GM21526 (cell line): ENCODE results near the gene HAS3.
"Not testable (repeated sequence)": the region's sequence is repeated elsewhere in the genome, so short reads cannot be mapped to it uniquely, and the experiment has no call there.

Source experiments
- ATAC-seq: cut with Tn5 transposase; IDR thresholded peaks from one replicate; pipeline ENCODE4 v1.9.1; 2021; ENCODE audit warnings: moderate library complexity; ENCODE audit not compliant: unreplicated experiment, low FRiP score

Gene HAS3, protein sequence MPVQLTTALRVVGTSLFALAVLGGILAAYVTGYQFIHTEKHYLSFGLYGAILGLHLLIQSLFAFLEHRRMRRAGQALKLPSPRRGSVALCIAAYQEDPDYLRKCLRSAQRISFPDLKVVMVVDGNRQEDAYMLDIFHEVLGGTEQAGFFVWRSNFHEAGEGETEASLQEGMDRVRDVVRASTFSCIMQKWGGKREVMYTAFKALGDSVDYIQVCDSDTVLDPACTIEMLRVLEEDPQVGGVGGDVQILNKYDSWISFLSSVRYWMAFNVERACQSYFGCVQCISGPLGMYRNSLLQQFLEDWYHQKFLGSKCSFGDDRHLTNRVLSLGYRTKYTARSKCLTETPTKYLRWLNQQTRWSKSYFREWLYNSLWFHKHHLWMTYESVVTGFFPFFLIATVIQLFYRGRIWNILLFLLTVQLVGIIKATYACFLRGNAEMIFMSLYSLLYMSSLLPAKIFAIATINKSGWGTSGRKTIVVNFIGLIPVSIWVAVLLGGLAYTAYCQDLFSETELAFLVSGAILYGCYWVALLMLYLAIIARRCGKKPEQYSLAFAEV

DNA sequence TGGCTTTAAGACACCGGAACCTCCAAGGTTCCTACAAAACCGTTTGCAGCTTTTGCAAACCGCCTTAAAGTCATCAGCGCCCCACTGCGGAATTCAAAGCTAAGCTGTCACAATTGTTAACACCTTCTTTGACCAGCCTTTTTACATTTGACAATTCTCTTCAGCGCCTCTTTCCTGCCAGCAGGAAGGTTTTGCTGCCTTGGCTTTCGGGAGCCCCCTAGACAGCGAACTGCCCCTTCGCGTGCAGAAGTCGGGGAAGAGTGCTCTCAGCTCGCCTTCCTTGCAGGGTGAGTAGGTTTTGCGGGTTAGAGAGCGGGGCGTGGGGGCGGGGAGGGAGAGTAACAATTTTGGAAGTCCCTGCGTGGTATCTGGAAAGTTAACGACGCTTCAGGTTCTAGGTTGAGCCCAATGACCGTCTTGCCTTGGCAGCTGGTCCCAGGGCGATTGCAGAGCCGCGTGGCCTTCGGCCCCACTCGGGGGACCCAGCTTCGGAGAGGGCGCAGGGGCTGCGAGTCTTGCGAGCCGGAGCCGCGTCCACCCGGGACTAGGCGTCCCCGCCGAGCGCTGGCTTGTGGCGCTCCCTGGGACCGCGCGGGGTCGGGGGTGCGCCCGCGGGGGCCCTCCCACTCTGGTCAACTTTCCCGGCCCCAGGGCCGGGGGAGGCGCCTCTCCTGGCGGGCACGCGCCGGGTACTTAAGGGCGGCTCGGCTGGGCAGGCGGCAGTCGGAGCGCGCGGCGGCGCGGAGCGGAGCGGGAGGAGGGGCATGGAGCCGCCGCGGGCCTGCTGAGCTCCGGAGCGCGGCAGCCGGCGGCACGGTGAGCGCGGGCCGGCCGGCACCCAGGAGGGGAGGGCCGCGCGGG is at the start of gene HAS3:
TSS of gene HAS3 (plus strand) at position 153 of the 861 bp plus-strand sequence. CDS start 3,743 bp downstream, outside the sequence.
- no peak for ATAC-seq

DNA sequence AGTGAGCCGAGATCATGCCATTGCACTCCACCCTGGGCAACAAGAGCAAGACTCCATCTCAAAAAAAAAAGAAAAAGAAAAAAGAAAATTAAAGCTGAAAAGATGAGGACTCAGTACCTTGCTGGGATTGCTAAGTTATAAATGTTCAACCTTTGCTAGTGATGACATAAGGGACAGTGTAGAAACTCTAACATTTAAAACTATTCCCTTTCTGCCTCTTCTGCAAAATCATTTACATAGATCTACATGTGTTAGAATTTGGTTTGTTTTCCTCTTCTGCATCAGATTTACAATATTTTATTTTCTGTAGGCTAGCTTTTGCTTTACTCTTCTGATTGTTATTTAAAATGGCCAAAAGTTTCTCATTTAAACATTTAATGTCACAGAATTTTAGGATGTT is 49.5 kb upstream of the HAS3 start:
- ATAC-seq, result no peak

DNA sequence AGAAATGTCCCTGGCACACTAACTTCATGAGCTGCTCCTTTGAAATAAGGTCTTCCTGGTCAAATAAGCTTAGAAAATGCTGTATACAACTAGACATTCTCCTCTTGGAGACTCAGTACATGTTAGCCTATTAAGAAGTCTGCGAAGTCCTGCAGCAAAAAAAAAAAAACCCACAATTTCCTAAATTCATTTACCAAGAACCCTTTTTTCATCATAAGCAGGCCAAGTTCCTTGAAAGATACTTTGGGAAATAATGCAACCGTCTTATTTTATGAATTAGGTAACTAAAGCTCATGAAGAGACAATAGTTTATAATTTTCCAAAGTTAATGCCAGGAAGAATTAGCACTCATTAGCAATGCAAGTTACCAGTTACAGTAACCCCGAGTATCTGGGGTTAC is 49.0 kb upstream of the HAS3 start:
- ATAC-seq, result no peak

DNA sequence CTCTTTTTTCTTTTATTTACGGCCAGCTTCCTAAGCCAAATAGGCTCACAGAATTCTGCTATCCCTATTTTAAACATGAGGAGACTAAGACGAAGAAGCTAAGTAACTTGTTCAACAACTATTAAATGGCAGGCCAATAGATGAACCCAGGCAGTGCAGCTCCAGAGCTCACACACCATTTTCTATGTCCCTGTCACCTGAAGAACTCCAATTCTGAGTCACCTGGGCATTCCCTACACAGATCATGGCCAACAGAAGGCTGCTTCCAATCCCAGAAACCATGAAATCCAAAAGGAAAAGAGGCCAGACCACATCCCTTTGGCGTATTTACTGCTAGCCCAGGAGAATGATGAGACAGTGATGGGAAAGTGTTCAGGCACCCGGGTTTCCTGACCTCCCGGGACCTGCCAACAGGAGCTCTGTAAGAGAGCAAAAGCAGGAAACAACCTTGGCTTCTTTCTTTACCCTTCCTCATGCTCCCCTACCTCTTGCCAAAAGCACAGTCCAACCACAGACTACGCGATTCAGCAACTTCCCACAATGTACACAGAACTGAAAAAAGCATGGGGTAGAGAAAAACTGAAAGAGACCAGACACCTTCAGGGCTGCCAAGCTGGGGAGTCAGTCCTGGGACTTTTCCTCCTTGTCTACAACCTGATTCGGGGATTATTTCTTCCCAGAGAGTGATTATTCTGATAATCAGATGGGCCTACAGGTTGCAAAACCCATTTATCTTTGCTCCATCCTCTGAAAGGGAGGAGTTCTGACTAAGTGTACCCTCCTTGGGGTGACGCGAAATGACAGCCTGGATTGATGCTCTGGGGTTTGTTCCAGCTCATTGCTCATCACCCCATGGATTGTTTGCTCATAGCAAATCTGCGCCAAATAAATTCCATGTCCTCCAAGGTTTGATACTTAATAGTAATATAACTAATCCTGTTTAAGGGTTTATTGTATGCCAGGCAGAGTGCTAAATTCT is 47.8 kb upstream of the HAS3 start:
- ATAC-seq, result no peak

DNA sequence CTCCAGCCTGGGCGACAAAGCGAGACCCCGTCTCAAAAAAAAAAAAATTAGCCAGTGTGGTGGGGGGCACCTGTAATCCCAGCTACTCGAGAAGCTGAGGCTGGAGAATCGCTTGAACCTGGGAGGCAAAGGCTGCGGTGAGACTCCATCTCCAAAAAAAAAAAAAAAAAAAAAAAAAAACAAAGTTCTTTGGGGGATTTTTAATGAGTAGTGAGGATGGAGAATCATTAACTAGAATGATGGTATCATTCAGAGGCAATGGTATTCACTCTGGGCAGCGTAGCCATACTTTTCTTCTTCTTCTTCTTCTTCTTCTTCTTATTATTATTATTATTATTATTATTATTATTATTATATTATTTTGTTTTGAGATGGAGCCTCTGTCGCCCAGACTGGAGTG is 42.0 kb upstream of the HAS3 start:
- ATAC-seq, result not testable (repeated sequence)

DNA sequence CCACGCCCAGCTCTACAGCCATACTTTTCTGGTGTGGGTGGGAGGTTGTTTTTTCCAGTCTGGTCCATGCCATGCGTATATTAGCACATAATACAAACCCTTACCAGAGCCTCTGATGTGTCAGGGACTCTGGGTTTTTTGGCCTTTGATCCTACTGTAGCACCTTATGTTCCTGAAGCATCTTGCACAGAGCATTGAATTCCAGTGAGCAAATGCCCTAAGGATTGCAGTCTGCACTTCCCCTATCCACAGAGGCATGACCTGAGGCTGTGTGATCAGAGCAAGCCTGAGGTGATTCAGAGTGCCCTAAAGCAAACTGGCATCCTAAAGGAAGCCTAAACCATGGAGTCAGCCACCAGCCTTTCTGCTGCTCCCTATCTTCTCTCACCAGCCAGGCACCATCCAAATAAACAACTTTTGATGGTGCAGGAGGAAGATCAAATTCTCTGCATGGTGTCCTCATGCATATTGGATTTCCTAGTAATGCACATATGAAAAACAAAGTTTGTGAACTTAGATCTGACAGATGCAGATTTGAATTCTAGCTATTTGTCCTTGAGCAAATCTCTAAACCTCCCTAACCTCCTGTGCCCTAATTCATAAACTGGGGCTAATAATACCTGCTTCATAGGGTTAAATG is 41.2 kb upstream of the HAS3 start:
- no peak for ATAC-seq

DNA sequence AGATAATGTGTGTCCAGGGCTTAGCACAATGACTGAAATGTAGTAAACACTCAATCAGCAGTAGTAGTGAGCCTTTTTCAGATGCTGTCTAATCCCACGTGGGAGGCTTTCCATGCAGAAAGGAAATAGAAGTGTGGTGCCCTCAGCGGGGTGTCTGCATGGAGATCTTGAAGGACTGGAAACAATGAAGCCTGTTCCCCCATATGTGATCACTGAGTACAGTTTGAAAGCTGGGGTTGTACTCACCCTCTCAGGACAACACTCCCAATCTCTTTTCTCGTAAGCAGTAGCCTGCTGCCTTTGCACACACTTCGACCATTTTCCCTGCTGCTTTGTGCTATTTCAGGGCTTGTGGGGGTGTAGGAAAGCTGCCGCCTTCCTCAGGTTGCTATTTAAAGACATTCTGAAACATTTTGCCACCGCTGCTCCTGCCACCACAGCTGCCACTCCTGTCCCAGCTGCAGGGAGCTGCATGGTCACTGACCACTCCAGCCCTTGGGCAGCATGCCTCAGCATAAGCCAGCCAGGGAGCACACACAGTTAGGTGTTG is 40.6 kb upstream of the HAS3 start:
- ATAC-seq, result no peak

DNA sequence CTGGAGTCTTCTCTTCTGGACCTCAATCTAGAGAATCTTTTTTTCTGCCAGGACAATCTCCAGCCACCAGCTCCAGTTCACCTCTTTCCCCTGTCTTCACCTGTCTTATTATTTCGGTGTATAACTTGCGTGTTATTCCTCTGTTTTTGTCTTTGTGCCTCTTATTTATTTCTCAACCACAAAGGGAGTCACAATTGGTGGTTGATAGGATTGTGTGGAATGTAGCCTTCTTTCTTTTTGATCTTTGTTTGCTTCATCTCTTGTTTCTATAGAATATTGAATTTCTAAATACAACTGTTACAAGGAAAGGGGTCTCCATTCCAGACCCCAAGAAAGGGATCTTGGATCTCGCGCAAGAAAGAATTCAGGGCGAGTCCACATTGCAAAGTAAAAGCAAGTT is 35.9 kb upstream of the HAS3 start:
- ATAC-seq, result no peak

DNA sequence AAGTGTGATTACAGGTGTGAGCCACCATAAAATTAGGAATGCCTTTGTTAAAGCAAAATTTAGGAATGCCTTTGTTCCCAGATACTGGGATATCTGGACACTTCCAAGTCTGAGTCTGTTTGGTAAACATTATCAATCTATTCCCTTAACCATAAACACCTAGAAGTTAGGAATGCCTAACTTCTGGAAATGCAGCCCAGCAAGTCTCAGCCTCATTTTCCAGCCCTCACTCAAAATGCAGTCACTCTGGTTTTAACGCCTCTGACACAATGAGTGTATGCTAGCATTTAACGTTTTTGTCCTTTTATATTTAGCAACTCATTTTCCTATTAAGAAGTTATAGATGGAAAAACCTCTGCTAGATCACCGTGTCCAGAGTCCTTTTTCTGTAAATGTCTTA is 34.4 kb upstream of the HAS3 start:
- no peak for ATAC-seq

DNA sequence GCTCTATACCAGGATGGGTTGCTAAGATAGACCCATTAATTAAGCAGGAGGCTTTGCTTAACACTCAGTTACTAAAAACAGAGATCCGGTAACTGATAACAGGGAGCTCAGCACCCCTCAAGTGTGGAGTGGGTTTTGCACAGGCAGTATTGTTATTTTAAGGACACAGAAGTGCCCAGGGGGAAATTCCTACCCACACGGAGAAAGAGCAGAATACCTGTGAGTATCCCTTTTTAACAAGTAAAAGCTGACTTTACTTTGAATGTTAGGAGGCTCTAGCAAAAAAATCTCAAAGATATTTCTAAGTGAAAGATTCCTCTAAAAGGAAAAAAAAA is 32.8 kb upstream of the HAS3 start:
- no peak for ATAC-seq

DNA sequence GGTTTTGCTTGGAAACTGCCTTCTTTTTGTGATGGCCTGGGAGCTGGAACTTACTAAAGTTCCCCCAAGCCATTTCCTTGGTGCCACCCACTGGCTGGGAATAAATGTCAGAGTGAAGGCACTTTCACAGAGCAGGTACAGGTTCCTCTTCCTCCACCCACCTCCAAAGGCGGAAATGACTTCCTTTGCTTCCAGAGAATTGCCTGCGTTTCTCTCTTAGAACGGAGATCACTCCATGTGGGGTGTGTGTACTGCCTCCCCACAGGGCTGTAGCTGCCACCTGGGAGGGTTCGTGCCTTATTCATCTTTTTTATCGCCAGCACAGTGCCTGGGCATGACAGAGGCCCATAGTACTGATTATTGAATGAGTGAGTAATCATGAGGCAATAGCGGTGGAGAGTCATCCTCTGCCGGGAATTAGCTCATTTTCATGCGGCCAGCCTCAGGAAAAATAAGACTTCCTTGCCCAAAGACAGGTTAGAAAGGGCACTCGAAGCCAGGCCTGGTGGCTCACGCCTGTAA is 32.2 kb upstream of the HAS3 start:
- no peak for ATAC-seq

DNA sequence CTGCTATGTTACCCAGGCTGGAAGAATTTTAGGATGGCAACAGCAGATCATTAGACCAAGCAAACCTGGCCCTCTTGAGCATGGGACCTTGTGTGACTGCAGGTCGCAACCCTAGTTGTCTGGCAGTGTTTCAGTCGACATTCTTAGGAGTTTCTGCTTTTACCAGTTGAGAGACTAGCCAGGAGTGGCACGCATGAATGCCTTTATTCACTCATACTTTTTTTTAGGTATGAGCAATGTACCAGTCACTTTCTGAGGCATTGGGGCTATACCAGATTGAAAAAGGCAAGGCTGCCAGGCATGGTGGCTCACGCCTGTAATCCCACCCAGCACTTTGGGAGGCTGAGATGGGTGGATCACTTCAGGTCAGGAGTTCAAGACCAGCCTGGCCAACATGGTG is 28.2 kb upstream of the HAS3 start:
- no peak for ATAC-seq

DNA sequence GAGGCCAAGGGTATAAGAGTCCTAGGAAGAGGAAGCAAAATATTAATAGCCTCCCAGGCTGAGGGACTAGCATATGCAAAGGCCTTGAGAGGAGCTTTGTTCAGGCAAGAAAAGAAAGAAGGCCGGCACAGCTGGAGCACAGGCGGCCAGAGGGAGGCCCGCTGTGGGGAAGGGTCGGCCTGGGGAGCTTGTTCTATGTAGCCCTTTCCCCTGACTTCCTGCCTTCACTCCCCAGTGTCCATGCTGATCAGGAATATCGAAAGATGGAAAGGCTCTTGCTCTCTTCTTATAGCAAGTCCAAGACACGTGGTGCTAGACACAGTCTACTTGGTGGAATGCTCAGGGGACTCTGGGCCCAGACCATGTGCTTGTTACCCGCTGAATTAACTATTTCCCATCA is 27.4 kb upstream of the HAS3 start:
- ATAC-seq, result no peak

DNA sequence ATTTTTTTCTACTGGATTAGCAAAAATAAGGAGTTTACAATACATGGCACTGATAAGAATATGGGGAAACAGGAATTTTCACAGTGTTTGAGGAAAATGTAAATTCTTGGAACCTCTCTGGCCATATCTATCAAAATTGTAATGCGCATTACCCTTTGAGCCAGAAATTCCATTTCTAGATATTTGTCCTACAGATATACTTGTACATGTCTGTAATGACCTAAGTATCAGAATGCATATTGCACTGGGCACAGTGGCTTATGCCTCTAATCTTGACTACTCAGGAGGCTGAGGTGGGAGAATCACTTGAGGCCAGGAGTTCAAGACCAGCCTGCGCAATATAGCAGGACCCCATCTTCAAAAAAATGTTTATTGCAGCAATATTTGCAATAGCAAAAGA is 25.8 kb upstream of the HAS3 start:
- no peak for ATAC-seq

DNA sequence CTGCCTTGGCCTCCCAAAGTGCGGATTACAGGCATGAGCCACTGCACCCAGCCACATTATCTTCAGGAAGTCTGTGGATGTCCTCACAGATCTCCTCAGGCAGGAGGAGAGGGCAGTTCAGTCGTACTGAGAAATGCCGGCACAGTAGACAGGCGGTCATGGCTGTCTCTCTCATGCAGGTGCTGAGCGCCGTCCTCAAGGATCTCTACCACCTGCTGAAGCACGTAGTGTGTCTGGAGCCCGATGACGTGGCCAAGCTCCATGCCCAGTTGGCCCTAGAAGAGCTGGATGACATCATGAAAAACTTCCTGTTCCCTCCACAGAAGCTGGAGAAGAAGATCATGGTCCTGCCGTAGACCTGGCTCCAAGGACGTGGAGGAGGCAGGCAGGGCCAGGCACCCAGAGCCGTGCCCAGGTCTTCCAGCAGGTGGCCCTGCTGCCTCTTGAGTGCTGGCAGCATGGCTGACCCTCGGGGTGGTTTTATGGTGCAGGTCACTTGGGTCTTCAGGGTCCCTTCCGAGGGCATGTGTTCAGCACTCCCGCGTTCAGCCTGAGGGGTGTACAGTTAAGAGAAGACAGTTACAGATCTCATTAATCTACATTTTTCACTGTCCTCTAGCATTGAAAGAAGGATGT is 22.0 kb upstream of the HAS3 start:
- ATAC-seq, result no peak

DNA sequence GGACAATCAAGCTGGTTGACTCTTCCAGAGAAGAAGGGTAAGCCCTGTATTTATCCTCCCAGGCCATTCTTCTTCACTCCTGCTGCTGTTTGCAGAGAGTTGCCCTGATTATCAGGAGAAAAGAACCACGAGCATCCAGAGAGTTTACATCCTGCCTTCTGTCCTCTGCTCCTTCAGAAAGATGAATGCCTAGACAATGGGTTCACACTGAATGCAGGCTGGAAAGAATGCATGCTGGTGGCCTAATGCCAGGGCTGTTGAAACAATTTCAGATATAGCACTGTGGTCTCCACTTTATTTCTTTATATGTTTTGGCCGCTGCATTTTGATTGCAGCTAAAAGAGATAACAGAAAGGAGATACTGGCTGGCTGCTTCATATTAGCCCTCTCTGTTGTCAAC is 21.2 kb upstream of the HAS3 start:
- ATAC-seq, result no peak

DNA sequence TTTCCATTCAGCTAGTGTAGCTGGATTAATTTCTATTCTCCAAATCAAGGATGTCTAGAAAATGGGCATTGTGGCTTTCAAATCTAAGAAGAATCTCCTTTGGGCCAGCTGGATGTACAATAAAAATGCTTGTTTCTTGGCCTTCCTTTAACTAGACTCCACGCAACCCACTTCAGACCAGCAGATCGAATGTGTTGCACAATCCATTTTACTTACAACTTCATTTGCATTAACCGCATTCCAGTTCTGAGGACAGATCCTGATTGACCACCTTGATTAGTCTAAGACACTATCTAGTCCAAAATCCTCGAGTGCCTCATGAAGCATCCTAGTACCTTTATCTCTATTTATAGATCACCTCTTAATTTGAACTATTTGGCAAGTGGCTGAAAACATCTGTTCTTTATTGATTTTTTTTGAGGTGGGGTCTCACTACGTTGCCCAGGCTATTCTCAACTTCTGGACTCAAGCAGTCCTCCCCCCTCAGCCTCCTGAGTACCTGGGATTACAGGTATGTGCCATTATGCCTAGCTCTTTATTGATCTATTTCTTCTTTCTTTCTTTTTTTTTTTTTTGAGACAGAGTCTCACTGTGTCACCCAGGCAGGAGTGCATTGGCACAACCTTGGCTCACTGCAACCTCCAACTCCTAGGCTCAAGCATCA is 20.3 kb upstream of the HAS3 start:
- no peak for ATAC-seq

DNA sequence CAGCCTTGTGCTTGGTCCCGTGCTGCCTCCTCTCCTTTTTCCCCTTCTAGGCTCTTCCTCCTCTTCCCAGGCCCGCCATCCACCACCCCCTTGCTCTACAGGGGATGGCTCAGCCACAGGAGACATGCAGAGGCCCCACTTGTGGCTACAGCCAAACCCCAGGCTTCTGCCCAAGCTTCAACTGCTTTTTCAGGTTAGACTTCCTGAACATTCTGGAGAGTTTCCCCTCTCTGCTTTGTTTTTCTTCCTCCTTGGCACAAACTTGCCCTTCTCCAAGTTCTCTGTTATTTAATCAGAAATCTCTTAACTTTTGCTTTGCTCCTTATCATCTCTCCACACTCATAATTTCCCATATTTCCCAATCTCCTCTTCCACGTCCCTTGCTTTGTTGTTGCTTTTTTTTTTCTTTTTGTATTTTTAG is 18.3 kb upstream of the HAS3 start:
- ATAC-seq, result no peak
